HG02610 (cell line): ENCODE data around the gene INTS6.

Experiments
- ATAC-seq: cut with Tn5 transposase; IDR thresholded peaks from one replicate; pipeline ENCODE4 v1.9.1; 2021; ENCODE audit warnings: mild to moderate bottlenecking, moderate library complexity; ENCODE audit not compliant: unreplicated experiment

The INTS6 gene

GRCh38 chr13:51348069-51348967 lies 104.5 kb downstream of the INTS6 start:
- ATAC-seq: no peak

- no peak for ATAC-seq
Observed at GRCh38 chr13:51347099-51347498, 105.7 kb downstream of the INTS6 start.

- no peak for ATAC-seq
Observed at GRCh38 chr13:51346397-51346796, 106.4 kb downstream of the INTS6 start.

GRCh38 chr13:51343475-51343874 lies 109.4 kb downstream of the INTS6 start:
- ATAC-seq: no peak

GRCh38 chr13:51342706-51343105 lies 110.1 kb downstream of the INTS6 start:
- ATAC-seq: no peak

- ATAC-seq: no peak
Observed at GRCh38 chr13:51341791-51342190, 111.0 kb downstream of the INTS6 start.

- no peak for ATAC-seq
Observed at GRCh38 chr13:51341232-51341631, 111.6 kb downstream of the INTS6 start.

GRCh38 chr13:51339952-51340732 lies 112.7 kb downstream of the INTS6 start:
- ATAC-seq: no peak

GRCh38 chr13:51339354-51339753 lies 113.5 kb downstream of the INTS6 start, which contains the start of gene SERPINE3:
SERPINE3 (plus strand) TSS chr13:51339691; CDS start chr13:51341092, 1,401 bp downstream.
- ATAC-seq: no peak

- ATAC-seq: no peak
Observed at GRCh38 chr13:51336746-51337145, 116.1 kb downstream of the INTS6 start.

GRCh38 chr13:51333826-51334225 lies 119.0 kb downstream of the INTS6 start:
- no peak for ATAC-seq

GRCh38 chr13:51333421-51333820 lies 119.4 kb downstream of the INTS6 start:
- no peak for ATAC-seq

GRCh38 chr13:51332566-51333361 lies 120.1 kb downstream of the INTS6 start:
- ATAC-seq: no peak

- ATAC-seq: peak; percentile 62
Observed at GRCh38 chr13:51331354-51331861, 121.4 kb downstream of the INTS6 start.

GRCh38 chr13:51330791-51331190 lies 122.0 kb downstream of the INTS6 start:
- ATAC-seq: no peak

- no peak for ATAC-seq
Observed at GRCh38 chr13:51329606-51330005, 123.2 kb downstream of the INTS6 start.

GRCh38 chr13:51328488-51328887 lies 124.3 kb downstream of the INTS6 start:
- no peak for ATAC-seq

GRCh38 chr13:51327961-51328360 lies 124.9 kb downstream of the INTS6 start:
- ATAC-seq: no peak

- no peak for ATAC-seq
Observed at GRCh38 chr13:51326777-51327176, 126.1 kb downstream of the INTS6 start.

- no peak for ATAC-seq
Observed at GRCh38 chr13:51325837-51326236, 127.0 kb downstream of the INTS6 start.
